Esophagus muscularis mucosa (tissue), 3 donors: ENCODE results near the gene ZNF469.

Experiments used
- CTCF ChIP-seq, 3 experiments: fragments of 200-600 bp in 2 of 3; fragments of 450-650 bp in 1 of 3; sonication (generic) in 2 of 3; IDR thresholded peaks; one replicate each; pipeline ENCODE4 v1.5.1; 2017 to 2019; ENCODE audit warnings: antibody characterized with exemption in 3 of 3, mild to moderate bottlenecking in 2 of 3, moderate library complexity in 1 of 3
- POLR2A ChIP-seq: fragments of 450-650 bp; IDR thresholded peaks from one replicate; pipeline ENCODE4 v1.6.1; 2017; ENCODE audit warnings: antibody characterized with exemption, moderate library complexity, mild to moderate bottlenecking, low read depth

DNA sequence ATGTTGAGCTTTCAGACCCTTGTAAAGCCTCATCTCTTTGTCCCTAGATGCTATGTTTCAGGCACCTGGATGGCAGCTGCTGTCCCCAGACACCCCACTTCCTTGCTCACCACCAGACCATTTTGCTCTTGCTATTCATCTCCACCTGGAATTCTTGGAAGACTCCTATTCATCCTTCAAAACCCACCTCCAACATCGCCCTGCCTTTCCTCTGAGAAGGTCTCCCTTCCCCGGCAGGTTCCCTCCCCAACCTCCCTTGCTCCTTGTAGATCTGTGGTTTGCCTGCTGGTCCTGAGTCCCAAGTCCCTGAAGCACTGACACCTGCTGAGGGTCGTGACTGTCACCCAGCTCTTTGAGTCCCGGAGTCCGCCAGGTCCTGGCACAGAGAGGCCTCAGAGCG, 9.9 kb downstream of the ZNF469 start:
- TF ChIP-seq CTCF (IDR thresholded peaks at IDR 0.05) (no peak), POLR2A (no peak)
